NT2/D1 (cell line): ENCODE results near the gene MKNK1.

Source experiments
- DNase-seq: peaks from one replicate; pipeline ENCODE4 v3.0.0-alpha.2; 2011; ENCODE audit warnings: low read depth, low spot score
- H3K27me3 ChIP-seq: 2 replicates; pipeline ENCODE4 v1.6.0; 2011; ENCODE audit warnings: mild to moderate bottlenecking; ENCODE audit not compliant: insufficient read length, insufficient read depth
- H3K36me3 ChIP-seq: 2 replicates; pipeline ENCODE4 v1.6.1; 2011; ENCODE audit warnings: mild to moderate bottlenecking, low read length, mixed read lengths; ENCODE audit not compliant: insufficient read depth, insufficient read length
- H3K4me1 ChIP-seq: 2 replicates; pipeline ENCODE4 v1.5.1; 2011; ENCODE audit not compliant: insufficient read depth, insufficient read length
- H3K4me3 ChIP-seq: 2 replicates; pipeline ENCODE4 v1.5.1; 2011; ENCODE audit warnings: low read depth; ENCODE audit not compliant: insufficient read length
- H3K9ac ChIP-seq: 2 replicates; pipeline ENCODE4 v1.6.0; 2011; ENCODE audit warnings: low read depth; ENCODE audit not compliant: insufficient read length
- H3K9me3 ChIP-seq: 2 replicates; pipeline ENCODE4 v1.5.1; 2011; ENCODE audit warnings: mild to moderate bottlenecking, low read length; ENCODE audit not compliant: insufficient read depth
- SUZ12 ChIP-seq: IDR thresholded peaks from 2 replicates; pipeline ENCODE4 v1.6.1; 2011; ENCODE audit not compliant: insufficient read length, insufficient read depth; ENCODE audit errors: extremely low read depth
- YY1 ChIP-seq: IDR thresholded peaks from 2 replicates; pipeline ENCODE4 v1.6.1; 2011; ENCODE audit not compliant: insufficient read length, insufficient read depth
- ZNF274 ChIP-seq: IDR thresholded peaks from 2 replicates; pipeline ENCODE4 v1.6.1; 2011; ENCODE audit warnings: mild to moderate bottlenecking, low read depth, low read length

Gene MKNK1

DNA sequence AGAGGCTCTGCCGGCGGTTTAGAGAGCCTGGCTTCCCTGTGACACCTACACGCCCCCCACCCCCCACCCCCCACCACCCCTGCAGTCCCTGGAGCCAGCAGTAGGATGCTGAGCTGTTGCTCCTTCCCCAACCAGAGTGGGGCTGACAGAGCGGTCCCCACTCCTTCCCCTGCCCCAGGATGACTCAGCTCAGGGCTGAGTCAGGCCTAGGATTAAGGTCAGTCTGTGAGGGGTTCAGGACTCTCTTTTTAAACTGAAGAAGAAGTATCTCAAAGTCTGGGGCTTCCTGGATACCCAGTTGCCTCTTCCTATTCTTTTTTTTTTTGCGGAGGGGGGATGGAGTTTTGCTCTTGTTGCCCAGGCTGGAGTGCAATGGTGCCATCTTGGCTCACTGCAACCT lies 95.3 kb downstream of the MKNK1 start:
- Histone ChIP-seq H3K4me3 (no peak overlapping the region), H3K27me3 (peaks cover 19% of the 10 kb centered on the region), H3K4me1 (peaks cover 30% of the 10 kb centered on the region), H3K36me3 (no peaks in the 10 kb centered on the region), H3K9me3 (no peaks in the 10 kb centered on the region), H3K9ac (no peak overlapping the region)
- no peak for TF ChIP-seq YY1
- no peak for TF ChIP-seq SUZ12
- no peak for TF ChIP-seq ZNF274
- no peak for DNase-seq
